Colonic mucosa (tissue), 4 donors: ENCODE measurements around the gene DCST2. TPM values are rescaled to one million over a fixed set of nuclear protein-coding genes. Genes with fewer than 3 reads are reported as not detected.

Experiments
- DNase-seq: peaks from one replicate; pipeline ENCODE4 v3.0.0-alpha.2; 2020
- H3K27ac ChIP-seq: fragments of 200-600 bp; one replicate; pipeline ENCODE4 v1.8.0; 2021
- H3K27me3 ChIP-seq: fragments of 200-600 bp; one replicate; pipeline ENCODE4 v1.8.0; 2021
- H3K36me3 ChIP-seq: fragments of 200-600 bp; one replicate; pipeline ENCODE4 v1.8.0; 2021
- H3K4me1 ChIP-seq: fragments of 200-600 bp; one replicate; pipeline ENCODE4 v1.8.0; 2021; ENCODE audit warnings: mild to moderate bottlenecking
- H3K4me3 ChIP-seq: fragments of 200-600 bp; one replicate; pipeline ENCODE4 v1.8.0; 2021
- H3K9ac ChIP-seq, 2 donors: one replicate each; pipeline ENCODE4 v1.7.0; 2013; ENCODE audit warnings: control low read depth in 2 of 2, low read depth in 2 of 2, low read length in 2 of 2
- H3K9me3 ChIP-seq: fragments of 200-600 bp; one replicate; pipeline ENCODE4 v1.8.0; 2021
- CTCF ChIP-seq: fragments of 200-600 bp; IDR thresholded peaks from one replicate; pipeline ENCODE4 v1.8.0; 2022; ENCODE audit warnings: antibody characterized with exemption, mild to moderate bottlenecking
- intact Hi-C: fragments of 100-400 bp; cut with DNase I; formaldehyde crosslinking; loops from one replicate; pipeline ENCODE4 v1.14.1; 2022
- total RNA-seq, 2 donors: library from RNA; stranded (reverse); fragmentation: NEBNext Ultra II Directional in 1 of 2; extraction: Animal tissue kit (Norgen Biotek cat#: 25700) in 1 of 2; gene quantifications; one replicate each; pipeline ENCODE4 v1.2.1, GENCODE V29; 2021
- donor health status: healthy.
- donor health status: DM: no; HTN: no; CAD: no.
- donor health status: DM: no; HTN: no; CAD: no.

Gene DCST2
- total RNA-seq, 2 donors from 2014 or later: 1.7 to 1.9 TPM

GRCh38 chr1:155024315-155024714 is 9.3 kb downstream of the DCST2 start:
- no peak overlapping the region for H3K27ac ChIP-seq
- H3K27me3 ChIP-seq: no peaks in the 10 kb centered on the region
- no peaks in the 10 kb centered on the region for H3K4me1 ChIP-seq
- no peak overlapping the region for H3K4me3 ChIP-seq
- TF ChIP-seq CTCF: no peak
- H3K9ac ChIP-seq: no peak overlapping the region
- H3K36me3 ChIP-seq: no peaks in the 10 kb centered on the region
- H3K9me3 ChIP-seq: no peaks in the 10 kb centered on the region
- no peak for DNase-seq
- intact Hi-C loops: no loop called here

- no peak for TF ChIP-seq CTCF
- Histone ChIP-seq H3K27me3 (no peaks in the 10 kb centered on the region), H3K27ac (no peak overlapping the region), H3K36me3 (no peaks in the 10 kb centered on the region), H3K4me3 (no peak overlapping the region), H3K9ac (no peak overlapping the region), H3K9me3 (no peaks in the 10 kb centered on the region), H3K4me1 (no peaks in the 10 kb centered on the region)
- intact Hi-C loops: no loop called here
- DNase-seq: no peak
These were observed 10.0 kb downstream of the DCST2 start for GRCh38 chr1:155023627-155024026.

GRCh38 chr1:155022927-155023236 is 10.7 kb downstream of the DCST2 start:
- no peaks in the 10 kb centered on the region for H3K27me3 ChIP-seq
- no peaks in the 10 kb centered on the region for H3K36me3 ChIP-seq
- peaks cover 2% of the 10 kb centered on the region for H3K4me1 ChIP-seq
- no peak for TF ChIP-seq CTCF
- H3K9me3 ChIP-seq: no peaks in the 10 kb centered on the region
- H3K9ac ChIP-seq: peak overlapping the region in 1 of 2 donors; percentile 9
- H3K27ac ChIP-seq: no peak overlapping the region
- DNase-seq: no peak
- H3K4me3 ChIP-seq: no peak overlapping the region
- intact Hi-C loops: no loop called here

GRCh38 chr1:155022136-155022926 is 11.2 kb downstream of the DCST2 start:
- H3K9me3 ChIP-seq: no peaks in the 10 kb centered on the region
- DNase-seq: no peak
- no peaks in the 10 kb centered on the region for H3K36me3 ChIP-seq
- no peak for TF ChIP-seq CTCF
- H3K27ac ChIP-seq: no peak overlapping the region
- no peak overlapping the region for H3K4me3 ChIP-seq
- H3K27me3 ChIP-seq: no peaks in the 10 kb centered on the region
- intact Hi-C loops: no loop called here
- H3K9ac ChIP-seq: peak overlapping the region in 1 of 2 donors; percentile 9
- H3K4me1 ChIP-seq: peaks cover 6% of the 10 kb centered on the region

- Histone ChIP-seq H3K4me3 (no peak overlapping the region), H3K36me3 (peaks cover 7% of the 10 kb centered on the region), H3K9ac (no peak overlapping the region), H3K4me1 (peaks cover 16% of the 10 kb centered on the region), H3K27me3 (no peaks in the 10 kb centered on the region), H3K27ac (no peak overlapping the region), H3K9me3 (no peaks in the 10 kb centered on the region)
- TF ChIP-seq CTCF: no peak
- no peak for DNase-seq
- intact Hi-C loops: no loop called here
These were observed 14.0 kb downstream of the DCST2 start for GRCh38 chr1:155019377-155020245.
